Stimulated activated CD4-positive, alpha-beta T cell treated with anti-CD3 and anti-CD28 coated beads, TNF-alpha, amount 100 ng/mL, for 24 hours (primary cell): ENCODE measurements around the gene NR1I3.
"Not testable (repeated sequence)": the region's sequence is repeated elsewhere in the genome, so short reads cannot be mapped to it uniquely, and the experiment has no call there.

Source experiments
- DNase-seq, 3 experiments: peaks; one replicate each; pipeline ENCODE4 v3.0.0-alpha.2; 2020; ENCODE audit warnings: low read depth in 3 of 3

Gene NR1I3, protein sequence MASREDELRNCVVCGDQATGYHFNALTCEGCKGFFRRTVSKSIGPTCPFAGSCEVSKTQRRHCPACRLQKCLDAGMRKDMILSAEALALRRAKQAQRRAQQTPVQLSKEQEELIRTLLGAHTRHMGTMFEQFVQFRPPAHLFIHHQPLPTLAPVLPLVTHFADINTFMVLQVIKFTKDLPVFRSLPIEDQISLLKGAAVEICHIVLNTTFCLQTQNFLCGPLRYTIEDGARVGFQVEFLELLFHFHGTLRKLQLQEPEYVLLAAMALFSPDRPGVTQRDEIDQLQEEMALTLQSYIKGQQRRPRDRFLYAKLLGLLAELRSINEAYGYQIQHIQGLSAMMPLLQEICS

GRCh38 chr1:161238039-161238473 lies at the start of gene NR1I3:
TSS of gene NR1I3 (minus strand) at chr1:161238203. CDS start at chr1:161236565, 1,638 bp downstream.
- DNase-seq: no peak

- DNase-seq: no peak
These were observed 49.6 kb upstream of the NR1I3 start for GRCh38 chr1:161287482-161288054.

DNA sequence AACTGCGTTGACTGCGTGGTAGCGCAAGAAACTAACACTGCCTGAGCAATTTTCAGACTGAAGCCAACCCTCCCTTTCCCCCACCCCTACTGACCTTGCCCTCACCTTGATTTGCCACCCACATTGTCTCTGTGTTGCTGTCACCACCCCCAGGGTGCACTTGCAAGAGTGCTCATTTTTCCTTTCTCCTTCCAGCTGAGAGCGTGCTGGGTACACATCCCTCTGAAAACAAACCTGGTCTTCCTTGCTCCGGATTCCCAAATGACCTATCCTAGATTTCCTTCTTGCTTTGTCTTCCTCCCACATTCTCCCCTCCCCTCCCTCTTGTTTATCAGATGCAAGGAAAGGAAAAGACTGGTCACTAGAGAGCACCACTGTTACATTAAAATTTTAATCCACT lies 47.5 kb upstream of the NR1I3 start:
- DNase-seq: no peak

- no peak for DNase-seq
These were observed 47.1 kb upstream of the NR1I3 start for GRCh38 chr1:161285113-161285512.

DNA sequence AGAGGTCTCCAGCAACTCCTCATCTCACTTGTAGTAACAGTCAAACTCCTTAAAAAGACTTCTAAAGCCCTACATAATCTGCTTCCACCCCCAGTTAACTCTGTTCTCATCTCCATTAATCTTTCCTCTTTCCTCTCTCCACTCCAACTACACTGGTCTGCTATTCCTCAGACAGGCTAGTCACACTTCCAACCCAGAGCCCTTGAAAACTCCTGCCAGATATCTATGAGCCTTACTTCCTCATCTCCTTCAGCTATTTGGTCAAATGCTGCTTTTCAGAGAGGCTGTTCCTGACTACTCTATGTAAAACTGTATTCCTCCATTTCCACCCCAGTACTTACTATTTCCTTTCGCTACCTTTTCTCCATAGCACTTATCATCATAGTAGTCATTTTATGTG lies 45.0 kb upstream of the NR1I3 start:
- DNase-seq: no peak

GRCh38 chr1:161274874-161275273 lies 36.9 kb upstream of the NR1I3 start:
- DNase-seq: no peak

DNA sequence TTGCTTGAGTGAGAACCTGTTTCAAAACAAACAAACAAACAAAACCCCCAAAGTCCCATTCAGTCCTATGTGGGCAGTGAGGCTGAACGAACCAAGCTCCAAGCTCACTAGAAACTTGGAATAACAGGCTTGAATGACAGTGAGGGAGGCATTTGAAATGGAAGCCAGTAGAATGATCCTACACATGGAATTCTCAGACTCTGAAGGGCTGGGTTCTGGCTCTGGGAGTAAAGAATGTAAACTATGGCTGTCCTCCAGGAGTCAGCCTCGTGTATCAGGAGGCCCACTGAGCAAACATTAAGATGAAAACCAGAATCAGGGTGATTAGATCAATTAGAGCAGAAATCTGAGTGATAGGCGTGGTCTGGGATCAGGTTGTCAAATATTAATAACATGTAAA lies 35.4 kb upstream of the NR1I3 start:
- no peak for DNase-seq

GRCh38 chr1:161267321-161267720 lies 29.3 kb upstream of the NR1I3 start:
- DNase-seq: no peak

DNA sequence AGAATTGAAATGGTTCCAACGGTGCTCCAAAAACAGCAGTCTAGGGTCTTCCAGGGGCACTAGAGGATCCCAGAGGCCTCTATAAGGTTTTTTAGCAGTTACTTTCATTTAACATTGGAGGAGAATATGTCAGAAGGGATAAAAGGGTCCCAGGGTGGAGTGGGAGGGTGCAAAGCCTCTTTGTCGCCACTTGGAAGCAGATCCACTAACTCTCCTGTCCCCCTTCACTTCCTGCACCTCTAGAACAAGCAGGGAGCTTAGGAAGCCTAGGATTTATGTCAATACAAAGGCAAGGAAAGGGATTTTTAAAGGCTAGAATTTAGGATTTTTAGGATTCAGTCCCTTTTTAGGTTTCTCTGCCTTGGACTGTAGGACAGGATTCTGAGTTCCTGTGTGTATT lies 28.8 kb upstream of the NR1I3 start:
- no peak for DNase-seq

GRCh38 chr1:161266202-161266601 lies 28.2 kb upstream of the NR1I3 start:
- DNase-seq: no peak

DNA sequence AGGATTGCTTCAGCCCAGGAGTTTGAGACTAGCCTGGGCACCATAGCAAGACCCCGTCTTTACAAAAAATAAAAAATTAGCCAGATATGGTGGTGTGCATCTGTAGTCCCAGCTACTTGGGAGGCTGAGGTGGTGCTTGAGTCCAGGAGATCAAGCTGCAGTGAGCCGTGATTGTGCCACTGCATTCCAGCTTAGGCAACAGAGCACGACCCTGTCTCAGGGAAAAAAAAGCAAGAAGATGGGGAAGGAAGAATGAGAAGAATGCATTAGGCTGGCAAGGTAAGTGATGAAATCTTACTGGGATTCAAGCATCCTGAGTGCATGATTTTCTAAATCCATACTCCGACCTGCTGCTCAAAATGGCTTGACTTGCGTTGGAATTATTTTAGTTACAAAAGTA lies 27.3 kb upstream of the NR1I3 start:
- DNase-seq: no peak

GRCh38 chr1:161261261-161262235 lies 23.5 kb upstream of the NR1I3 start:
- no peak for DNase-seq

DNA sequence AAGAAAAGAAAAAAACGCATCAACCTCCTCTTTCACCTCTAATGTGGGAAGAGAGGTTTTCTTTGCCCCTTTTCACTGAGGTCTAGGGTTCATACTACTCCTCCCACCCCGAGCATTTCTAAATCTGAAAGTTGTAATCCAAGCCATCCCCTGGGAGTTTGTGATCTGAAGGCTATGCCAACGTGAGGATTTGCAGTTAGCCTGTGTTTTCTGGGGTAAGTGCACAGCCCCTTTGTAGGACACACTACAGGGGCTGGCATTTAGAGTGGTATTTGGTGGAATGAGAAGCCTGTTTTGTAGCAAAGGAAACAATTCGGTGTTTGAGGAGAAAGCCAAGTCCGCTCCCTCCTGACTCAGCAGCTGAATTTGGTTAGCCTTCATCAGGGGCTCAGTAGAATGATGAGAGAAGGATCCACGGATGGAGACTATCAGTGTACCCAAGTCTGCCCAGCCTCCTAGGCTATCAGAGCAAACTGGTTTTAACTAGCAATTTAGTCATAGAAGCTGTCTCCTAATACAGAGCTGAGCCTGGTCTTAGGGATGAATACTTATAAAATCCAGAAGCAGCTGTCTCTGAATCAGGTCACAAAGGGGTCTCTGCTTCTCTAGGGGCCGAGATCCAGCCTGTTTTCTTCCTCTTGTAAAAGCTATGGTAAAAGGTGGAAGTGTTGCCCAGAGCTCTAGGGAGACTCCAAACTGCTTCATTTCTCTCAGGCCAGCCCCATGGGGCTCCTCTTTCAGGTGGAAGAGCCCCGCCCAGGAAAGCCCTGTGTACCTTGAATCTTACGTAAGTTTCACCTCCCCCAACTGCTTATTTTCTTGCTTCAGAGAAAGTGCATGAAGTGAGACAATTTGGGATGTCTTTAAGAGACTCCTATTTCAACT lies 22.6 kb upstream of the NR1I3 start:
- DNase-seq: no peak

DNA sequence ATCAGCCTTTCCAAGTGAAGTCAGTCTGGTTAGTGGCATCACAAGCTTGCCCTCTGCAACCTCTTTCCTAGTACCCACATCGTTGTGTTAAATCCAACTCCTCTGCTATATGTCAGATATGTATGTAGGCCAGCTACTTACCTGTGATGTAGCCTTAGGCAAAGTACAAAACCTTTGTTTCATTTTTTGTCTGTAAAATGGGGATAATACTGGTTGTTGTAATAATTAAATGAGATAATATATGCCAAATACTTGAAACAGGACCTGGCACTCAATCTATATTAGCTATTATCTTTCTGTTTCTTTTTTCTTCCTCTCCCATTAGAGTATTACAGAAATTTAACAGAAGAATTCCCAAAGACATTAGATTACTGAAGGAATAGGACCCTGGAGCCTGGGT lies 21.8 kb upstream of the NR1I3 start:
- DNase-seq: no peak

DNA sequence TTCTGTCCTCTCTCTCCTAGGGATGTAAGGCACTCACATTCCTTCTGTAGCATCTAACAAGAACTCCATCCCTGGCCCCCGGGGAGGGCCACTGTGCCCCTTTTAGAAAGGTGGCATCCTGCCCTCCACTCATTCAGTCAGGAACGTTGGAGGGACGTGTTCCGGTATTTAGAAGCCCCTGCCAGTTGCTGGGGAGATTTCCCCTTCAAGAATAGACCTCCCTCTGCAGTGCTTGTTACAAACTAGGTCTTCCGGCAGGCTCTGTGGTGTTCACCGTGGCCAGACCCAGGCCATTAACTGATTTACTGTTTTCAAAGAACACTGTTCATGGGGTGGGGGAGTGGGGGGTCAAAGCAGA lies 21.3 kb upstream of the NR1I3 start:
- DNase-seq: no peak

GRCh38 chr1:161258439-161259344 lies 20.7 kb upstream of the NR1I3 start, which contains the start of gene PCP4L1:
TSS of gene PCP4L1 (plus strand) at chr1:161258745. CDS start at chr1:161258975, 230 bp downstream.
- DNase-seq: peak in 2 of 3 experiments; percentile 7 to 31

DNA sequence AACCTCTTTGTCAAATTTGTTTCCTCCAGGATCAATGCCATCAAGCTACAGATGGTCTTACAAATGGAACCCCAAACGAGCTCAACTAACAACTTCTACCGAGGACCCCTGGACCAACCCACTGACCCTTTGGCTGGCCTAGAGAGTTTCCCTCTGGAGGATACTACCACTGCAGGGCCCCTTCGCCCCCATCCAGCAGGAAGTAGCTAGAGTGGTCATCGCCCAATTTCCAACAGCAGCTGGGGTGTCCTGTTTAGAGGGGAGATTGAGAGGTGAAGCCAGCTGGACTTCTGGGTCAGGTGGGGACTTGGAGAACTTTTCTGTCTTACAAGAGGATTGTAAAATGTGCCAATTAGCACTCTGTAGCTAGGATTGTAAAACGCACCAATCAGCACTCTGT lies 19.1 kb upstream of the NR1I3 start:
- DNase-seq: not testable (repeated sequence)

DNA sequence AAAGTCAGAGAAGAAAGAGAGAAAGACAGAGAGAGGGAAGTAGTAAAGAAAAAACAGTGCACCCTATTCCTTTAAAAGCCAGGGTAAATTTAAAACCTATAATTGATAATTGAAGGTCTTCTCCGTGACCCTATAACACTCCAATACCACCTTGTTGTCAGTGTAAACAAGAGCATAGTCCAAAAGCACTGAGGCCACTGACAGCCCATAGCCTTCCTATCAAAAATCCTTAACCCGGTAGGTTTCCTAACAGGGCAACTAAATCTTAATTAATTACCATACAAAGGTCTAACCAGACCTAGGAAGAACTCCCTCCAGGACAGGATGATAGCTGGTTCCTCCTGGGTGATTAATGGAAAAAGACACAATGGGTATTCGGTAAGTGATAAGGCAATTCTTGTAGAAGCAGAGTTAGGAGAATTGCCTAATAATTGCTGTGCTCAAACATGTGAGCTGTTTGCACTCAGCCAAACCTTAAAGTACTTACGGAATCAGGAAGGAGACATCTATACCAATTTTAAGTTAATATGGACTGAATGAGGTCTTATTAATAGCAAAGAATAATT lies 18.0 kb upstream of the NR1I3 start:
- DNase-seq: not testable (repeated sequence)

- not testable (repeated sequence) for DNase-seq
These were observed 17.3 kb upstream of the NR1I3 start for GRCh38 chr1:161255302-161255701.

- DNase-seq: no peak
These were observed 13.6 kb upstream of the NR1I3 start for GRCh38 chr1:161251579-161251978.
